ENCODE data around the gene ATP1B1.

DNA sequence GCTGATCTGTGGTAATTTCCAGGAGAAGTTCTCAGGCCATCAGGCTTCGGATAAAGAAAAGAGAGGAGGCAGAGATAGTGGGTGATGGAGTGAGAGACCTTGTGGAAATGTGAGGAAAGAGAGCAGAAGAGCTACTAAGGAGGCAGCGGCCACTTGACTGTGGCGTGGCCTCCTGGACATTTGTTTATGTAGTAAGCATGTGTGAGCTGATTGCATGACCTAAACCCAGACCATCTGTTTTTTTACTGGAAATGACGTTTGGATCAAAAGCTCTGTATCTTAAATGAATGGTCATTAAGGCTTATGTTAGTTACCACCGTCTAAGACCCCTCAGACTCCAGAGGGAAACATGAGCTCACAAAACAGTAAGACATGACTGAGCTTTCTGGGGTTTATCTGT, 13.6 kb downstream of the ATP1B1 start:
- TF ChIP-seq, protein P1, sequence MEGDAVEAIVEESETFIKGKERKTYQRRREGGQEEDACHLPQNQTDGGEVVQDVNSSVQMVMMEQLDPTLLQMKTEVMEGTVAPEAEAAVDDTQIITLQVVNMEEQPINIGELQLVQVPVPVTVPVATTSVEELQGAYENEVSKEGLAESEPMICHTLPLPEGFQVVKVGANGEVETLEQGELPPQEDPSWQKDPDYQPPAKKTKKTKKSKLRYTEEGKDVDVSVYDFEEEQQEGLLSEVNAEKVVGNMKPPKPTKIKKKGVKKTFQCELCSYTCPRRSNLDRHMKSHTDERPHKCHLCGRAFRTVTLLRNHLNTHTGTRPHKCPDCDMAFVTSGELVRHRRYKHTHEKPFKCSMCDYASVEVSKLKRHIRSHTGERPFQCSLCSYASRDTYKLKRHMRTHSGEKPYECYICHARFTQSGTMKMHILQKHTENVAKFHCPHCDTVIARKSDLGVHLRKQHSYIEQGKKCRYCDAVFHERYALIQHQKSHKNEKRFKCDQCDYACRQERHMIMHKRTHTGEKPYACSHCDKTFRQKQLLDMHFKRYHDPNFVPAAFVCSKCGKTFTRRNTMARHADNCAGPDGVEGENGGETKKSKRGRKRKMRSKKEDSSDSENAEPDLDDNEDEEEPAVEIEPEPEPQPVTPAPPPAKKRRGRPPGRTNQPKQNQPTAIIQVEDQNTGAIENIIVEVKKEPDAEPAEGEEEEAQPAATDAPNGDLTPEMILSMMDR (conservative IDR thresholded peaks at IDR 0.05; ENCODE audit: low read depth, low read length) = no peak
- TF ChIP-seq EZH2 (IDR thresholded peaks at IDR 0.05; ENCODE audit: borderline replicate concordance, low read depth, low read length, poor library complexity, severe bottlenecking) = no peak

All from A673 (cell line).